Spinal cord (tissue), 10 donors: ENCODE data around the gene FAM162A. TPM values are rescaled to one million over a fixed set of nuclear protein-coding genes. Genes with fewer than 3 reads are reported as not detected.

Experiments
- DNase-seq, 6 donors: peaks; one replicate each; pipeline versions ENCODE4 v3.0.0 to v3.0.0-alpha.2; 2013 to 2015; ENCODE audit warnings: low spot score in 6 of 6, low read depth in 4 of 6
- H3K27ac ChIP-seq: one replicate; pipeline ENCODE4 v1.5.1; 2013; ENCODE audit warnings: low read depth, low read length, control low read depth
- H3K27me3 ChIP-seq: one replicate; pipeline ENCODE4 v1.6.1; 2013; ENCODE audit warnings: low read length; ENCODE audit not compliant: control insufficient read depth, insufficient read depth
- H3K36me3 ChIP-seq: one replicate; pipeline ENCODE4 v1.6.1; 2013; ENCODE audit warnings: low read length; ENCODE audit not compliant: control insufficient read depth, insufficient read depth
- H3K4me1 ChIP-seq: one replicate; pipeline ENCODE4 v1.6.1; 2013; ENCODE audit warnings: low read length; ENCODE audit not compliant: control insufficient read depth, insufficient read depth
- H3K4me3 ChIP-seq: one replicate; pipeline ENCODE4 v1.5.1; 2013; ENCODE audit warnings: low read depth, low read length, control low read depth
- H3K9me3 ChIP-seq: one replicate; pipeline ENCODE4 v1.6.1; 2013; ENCODE audit warnings: low read length; ENCODE audit not compliant: control insufficient read depth, insufficient read depth
- WGBS: methylation state at CpG from one replicate; pipeline ENCODE4 v1.1.5; 2013; ENCODE audit warnings: missing lambda C conversion rate; ENCODE audit not compliant: insufficient coverage; 5-methylcytosine and 5-hydroxymethylcytosine counted together
- polyA plus RNA-seq, 2 donors: library from polyadenylated mRNA; unstranded; fragments of 120-200 nt; gene quantifications; one replicate each; pipeline ENCODE4 v1.2.1, GENCODE V29; 2013; ENCODE audit not compliant: insufficient read length in 2 of 2
- total RNA-seq, 2 donors: library from RNA; depleted of rRNA in 1 of 2; stranded (reverse); fragments of 120-200 nt in 1 of 2; fragments of >200 nt in 1 of 2; gene quantifications; one replicate each; pipeline versions ENCODE4 v1.2.3 to v1.2.4, GENCODE V29; 2013 to 2014
- donor health status: healthy.

FAM162A gene
- total and polyA plus RNA-seq, 4 donors, result 22.2 to 52.3 (median 40.2) TPM

GRCh38 chr3:122395582-122395981 lies 11.6 kb downstream of the FAM162A start:
- Histone ChIP-seq H3K9me3 (no peaks in the 10 kb centered on the region), H3K4me3 (no peak overlapping the region), H3K27ac (no peak overlapping the region), H3K36me3 (no peaks in the 10 kb centered on the region), H3K4me1 (no peaks in the 10 kb centered on the region), H3K27me3 (no peaks in the 10 kb centered on the region)
- no peak for DNase-seq
- no CpG with 5 or more reads among the region's 3 CpGs for WGBS

- H3K36me3 ChIP-seq, result no peaks in the 10 kb centered on the region
- H3K9me3 ChIP-seq, result no peaks in the 10 kb centered on the region
- H3K27ac ChIP-seq, result no peak overlapping the region
- no peak overlapping the region for H3K4me3 ChIP-seq
- no peaks in the 10 kb centered on the region for H3K4me1 ChIP-seq
- no peak for DNase-seq
- H3K27me3 ChIP-seq, result no peaks in the 10 kb centered on the region
Observed at GRCh38 chr3:122396511-122396910, 12.5 kb downstream of the FAM162A start.

GRCh38 chr3:122397201-122397600 lies 13.2 kb downstream of the FAM162A start:
- no peaks in the 10 kb centered on the region for H3K9me3 ChIP-seq
- no peaks in the 10 kb centered on the region for H3K36me3 ChIP-seq
- no peaks in the 10 kb centered on the region for H3K4me1 ChIP-seq
- no peak overlapping the region for H3K4me3 ChIP-seq
- 83% methylated on average over 1 of the region's 1 CpG for WGBS
- no peak for DNase-seq
- no peak overlapping the region for H3K27ac ChIP-seq
- H3K27me3 ChIP-seq, result no peaks in the 10 kb centered on the region

- no peak for DNase-seq
- Histone ChIP-seq H3K4me3 (no peak overlapping the region), H3K4me1 (no peaks in the 10 kb centered on the region), H3K9me3 (no peaks in the 10 kb centered on the region), H3K27ac (no peak overlapping the region), H3K27me3 (no peaks in the 10 kb centered on the region), H3K36me3 (no peaks in the 10 kb centered on the region)
- WGBS, result no CpG with 5 or more reads among the region's 2 CpGs
Observed at GRCh38 chr3:122398920-122399319, 14.9 kb downstream of the FAM162A start.

- H3K27ac ChIP-seq, result no peak overlapping the region
- DNase-seq, result no peak
- H3K9me3 ChIP-seq, result no peaks in the 10 kb centered on the region
- WGBS, result 91% methylated on average over 6 of the region's 6 CpGs
- no peaks in the 10 kb centered on the region for H3K27me3 ChIP-seq
- H3K4me1 ChIP-seq, result no peaks in the 10 kb centered on the region
- no peak overlapping the region for H3K4me3 ChIP-seq
- peaks cover 3% of the 10 kb centered on the region for H3K36me3 ChIP-seq
Observed at GRCh38 chr3:122403489-122403888, 19.5 kb downstream of the FAM162A start.

- H3K27ac ChIP-seq, result no peak overlapping the region
- H3K4me1 ChIP-seq, result no peaks in the 10 kb centered on the region
- DNase-seq, result no peak
- H3K27me3 ChIP-seq, result no peaks in the 10 kb centered on the region
- WGBS, result 93% methylated on average over 2 of the region's 3 CpGs
- H3K36me3 ChIP-seq, result peaks cover 3% of the 10 kb centered on the region
- H3K4me3 ChIP-seq, result no peak overlapping the region
- no peaks in the 10 kb centered on the region for H3K9me3 ChIP-seq
Observed at GRCh38 chr3:122405015-122405414, 21.0 kb downstream of the FAM162A start.

GRCh38 chr3:122406198-122406597 lies 22.2 kb downstream of the FAM162A start:
- Histone ChIP-seq H3K27ac (no peak overlapping the region), H3K36me3 (peaks cover 3% of the 10 kb centered on the region), H3K9me3 (no peaks in the 10 kb centered on the region), H3K27me3 (no peaks in the 10 kb centered on the region), H3K4me3 (no peak overlapping the region), H3K4me1 (no peaks in the 10 kb centered on the region)
- no peak for DNase-seq
- 100% methylated on average over 2 of the region's 4 CpGs for WGBS

- peaks cover 5% of the 10 kb centered on the region for H3K36me3 ChIP-seq
- no peak for DNase-seq
- H3K4me1 ChIP-seq, result no peaks in the 10 kb centered on the region
- no CpG with 5 or more reads among the region's 1 CpG for WGBS
- no peak overlapping the region for H3K27ac ChIP-seq
- no peaks in the 10 kb centered on the region for H3K9me3 ChIP-seq
- H3K4me3 ChIP-seq, result no peak overlapping the region
- no peaks in the 10 kb centered on the region for H3K27me3 ChIP-seq
Observed at GRCh38 chr3:122407946-122408345, 24.0 kb downstream of the FAM162A start.

GRCh38 chr3:122409446-122409845 lies 25.5 kb downstream of the FAM162A start:
- Histone ChIP-seq H3K4me1 (no peaks in the 10 kb centered on the region), H3K9me3 (no peaks in the 10 kb centered on the region), H3K4me3 (no peak overlapping the region), H3K36me3 (peaks cover 5% of the 10 kb centered on the region), H3K27ac (no peak overlapping the region), H3K27me3 (no peaks in the 10 kb centered on the region)
- 72% methylated on average over 3 of the region's 6 CpGs for WGBS
- DNase-seq, result no peak

GRCh38 chr3:122410111-122410510 lies 26.1 kb downstream of the FAM162A start:
- Histone ChIP-seq H3K36me3 (peaks cover 5% of the 10 kb centered on the region), H3K4me3 (no peak overlapping the region), H3K4me1 (no peaks in the 10 kb centered on the region), H3K27ac (no peak overlapping the region), H3K9me3 (no peaks in the 10 kb centered on the region), H3K27me3 (no peaks in the 10 kb centered on the region)
- WGBS, result 100% methylated on average over 1 of the region's 4 CpGs
- no peak for DNase-seq
